Fibroblast of the aortic adventitia (primary cell): ENCODE measurements around the gene LCN2. TPM values are rescaled to one million over a fixed set of nuclear protein-coding genes. Genes with fewer than 3 reads are reported as not detected.
A peak's percentile ranks its signal among the peaks of the same experiment; 100 is the strongest.
"Not testable (repeated sequence)": the region's sequence is repeated elsewhere in the genome, so short reads cannot be mapped to it uniquely, and the experiment has no call there.

Experiments
- DNase-seq: peaks from one replicate; pipeline ENCODE4 v3.0.0-alpha.2; 2010; ENCODE audit warnings: low read depth
- H3K4me3 ChIP-seq: 2 replicates; pipeline ENCODE4 v1.5.1; 2011; ENCODE audit warnings: low read depth, mild to moderate bottlenecking, control low read depth, low read length, moderate library complexity
- total RNA-seq: library from RNA; depleted of rRNA; stranded (reverse); fragments of >200 nt; gene quantifications from 2 replicates; pipeline ENCODE4 v1.2.3, GENCODE V29; 2012; ENCODE audit warnings: low replicate concordance
- TF ChIP-seq, protein P1 (sequence below): IDR thresholded peaks from 2 replicates; pipeline ENCODE4 v1.5.1; 2011; ENCODE audit warnings: mild to moderate bottlenecking, low read length, control low read depth, inconsistent platforms; ENCODE audit not compliant: insufficient read depth

The LCN2 gene
- total RNA-seq, 1 donor: not detected

DNA sequence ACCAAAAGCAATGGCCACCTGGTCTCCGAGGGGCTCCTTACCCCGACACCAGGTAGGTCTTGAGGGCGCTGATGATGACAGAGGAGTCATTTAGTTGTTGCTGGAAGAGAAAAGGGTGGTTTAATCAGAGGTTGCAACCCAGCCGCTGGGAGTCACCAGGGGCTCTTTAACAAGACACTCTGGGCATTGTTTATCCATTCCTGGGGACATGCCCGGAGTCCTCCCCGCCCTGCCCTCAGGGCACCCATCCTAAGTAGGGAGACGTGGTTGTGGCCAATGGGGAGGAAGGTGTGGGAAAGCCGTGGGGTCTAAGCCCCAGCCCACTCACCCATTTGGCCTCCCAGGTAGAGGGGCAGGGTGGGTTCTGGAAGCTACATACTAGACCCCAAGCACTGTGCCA is 24.8 kb upstream of the LCN2 start:
- no peak overlapping the region for H3K4me3 ChIP-seq
- TF ChIP-seq, protein P1, sequence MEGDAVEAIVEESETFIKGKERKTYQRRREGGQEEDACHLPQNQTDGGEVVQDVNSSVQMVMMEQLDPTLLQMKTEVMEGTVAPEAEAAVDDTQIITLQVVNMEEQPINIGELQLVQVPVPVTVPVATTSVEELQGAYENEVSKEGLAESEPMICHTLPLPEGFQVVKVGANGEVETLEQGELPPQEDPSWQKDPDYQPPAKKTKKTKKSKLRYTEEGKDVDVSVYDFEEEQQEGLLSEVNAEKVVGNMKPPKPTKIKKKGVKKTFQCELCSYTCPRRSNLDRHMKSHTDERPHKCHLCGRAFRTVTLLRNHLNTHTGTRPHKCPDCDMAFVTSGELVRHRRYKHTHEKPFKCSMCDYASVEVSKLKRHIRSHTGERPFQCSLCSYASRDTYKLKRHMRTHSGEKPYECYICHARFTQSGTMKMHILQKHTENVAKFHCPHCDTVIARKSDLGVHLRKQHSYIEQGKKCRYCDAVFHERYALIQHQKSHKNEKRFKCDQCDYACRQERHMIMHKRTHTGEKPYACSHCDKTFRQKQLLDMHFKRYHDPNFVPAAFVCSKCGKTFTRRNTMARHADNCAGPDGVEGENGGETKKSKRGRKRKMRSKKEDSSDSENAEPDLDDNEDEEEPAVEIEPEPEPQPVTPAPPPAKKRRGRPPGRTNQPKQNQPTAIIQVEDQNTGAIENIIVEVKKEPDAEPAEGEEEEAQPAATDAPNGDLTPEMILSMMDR: no peak
- no peak for DNase-seq

DNA sequence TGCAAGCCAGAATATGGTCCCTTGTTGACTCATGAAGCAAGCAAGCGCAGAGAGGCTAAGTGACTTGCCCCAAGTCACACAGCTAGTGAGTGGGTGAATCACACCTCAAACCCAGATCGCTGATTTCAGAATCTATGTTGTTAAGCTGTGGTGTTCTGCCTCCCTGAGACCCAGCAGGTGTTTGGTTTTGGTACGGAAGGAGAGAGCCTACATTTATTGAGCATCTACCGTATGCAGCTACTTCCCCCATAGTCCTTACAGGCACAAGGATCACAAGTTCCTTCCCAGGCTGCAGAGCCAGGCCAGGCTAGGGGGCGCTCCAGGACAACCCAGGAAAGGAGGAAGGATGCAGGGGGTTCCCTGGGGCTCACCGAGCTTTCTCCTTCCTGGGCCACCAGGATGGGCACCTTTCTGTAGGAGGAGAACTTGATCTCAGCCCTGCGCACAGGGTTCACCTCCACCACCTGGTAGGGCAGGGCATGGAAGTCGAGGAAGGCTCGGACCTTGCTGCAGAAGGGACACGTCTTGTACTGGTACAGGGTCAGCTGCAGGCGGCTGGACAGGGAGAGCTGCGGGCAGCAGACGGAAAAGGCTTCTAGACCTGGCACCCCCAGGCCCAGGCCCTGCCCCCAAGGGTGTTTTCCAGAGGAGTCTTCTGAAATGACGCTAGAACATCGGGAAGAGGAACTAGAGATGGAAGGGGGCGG is 24.2 kb upstream of the LCN2 start:
- H3K4me3 ChIP-seq: no peak overlapping the region
- TF ChIP-seq, protein P1: peak; percentile 72
- DNase-seq: peak; percentile 57

DNA sequence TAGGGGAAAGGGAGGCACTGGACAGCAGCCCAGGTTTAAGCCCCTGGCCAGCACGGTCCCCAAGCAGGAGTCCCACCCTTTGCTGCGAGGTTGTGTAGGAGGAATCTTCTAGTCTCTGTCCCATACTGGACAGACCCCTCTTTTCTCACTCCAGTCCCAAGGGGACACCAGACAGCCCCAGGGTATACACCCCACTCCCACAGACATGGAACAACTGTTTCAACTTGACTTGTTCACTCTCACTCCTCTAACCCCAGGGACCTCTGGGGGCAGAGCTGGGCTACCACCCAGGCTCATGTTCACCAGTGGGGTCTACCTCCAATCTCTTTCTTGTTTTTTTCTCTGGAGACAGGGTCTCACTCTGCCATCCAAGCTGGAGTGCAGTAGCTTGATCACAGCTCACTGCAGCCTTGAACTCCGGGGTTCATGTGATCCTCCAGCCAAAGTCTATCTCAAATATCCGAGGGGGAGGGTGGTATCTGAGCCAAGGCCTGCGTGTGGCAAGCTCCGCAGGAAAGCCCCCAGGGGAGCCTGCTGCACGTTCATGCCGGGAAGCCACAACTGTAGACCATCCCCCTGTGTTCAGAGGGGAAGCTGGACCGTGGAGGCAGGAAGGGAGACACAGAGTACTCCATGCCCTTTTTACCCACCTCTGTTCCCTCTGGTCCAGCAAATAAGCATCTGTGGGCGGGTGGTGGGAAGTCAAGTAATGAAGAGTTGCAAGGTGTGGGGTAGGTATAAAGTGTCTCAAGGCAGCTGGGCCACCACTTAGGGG is 23.5 kb upstream of the LCN2 start:
- DNase-seq: peak; percentile 28
- peak overlapping the region; percentile 48 for H3K4me3 ChIP-seq
- TF ChIP-seq, protein P1: no peak

DNA sequence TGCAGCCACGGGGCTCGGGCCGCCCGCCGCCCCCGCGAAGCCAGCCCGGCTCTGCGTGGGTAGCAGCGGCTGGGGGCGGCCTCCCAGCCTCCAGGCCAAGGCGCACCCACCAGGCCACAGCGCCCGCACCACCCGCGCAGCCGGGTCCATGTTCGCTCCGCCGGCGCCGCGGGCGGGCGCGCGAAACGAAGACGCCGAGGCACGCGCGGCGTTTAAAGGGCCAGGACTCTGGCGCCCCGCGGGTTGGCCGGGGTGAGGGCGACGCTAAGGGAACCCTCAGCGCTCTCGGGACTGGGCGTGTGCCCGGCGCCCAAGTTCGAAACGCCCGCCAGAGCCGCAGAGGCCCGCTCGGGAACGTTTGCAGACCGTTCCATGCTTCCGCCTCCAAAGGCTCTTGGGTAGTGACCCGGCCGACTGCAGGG is 21.7 kb upstream of the LCN2 start, which contains the start of gene PTGES2:
Gene PTGES2 (minus strand): TSS at position 162 of the 422 bp plus-strand sequence. CDS start 12 bp downstream, at position 150.
- TF ChIP-seq, protein P1: no peak
- peak; percentile 83 for DNase-seq
- H3K4me3 ChIP-seq: peak within 1 kb of the TSS; percentile 94

DNA sequence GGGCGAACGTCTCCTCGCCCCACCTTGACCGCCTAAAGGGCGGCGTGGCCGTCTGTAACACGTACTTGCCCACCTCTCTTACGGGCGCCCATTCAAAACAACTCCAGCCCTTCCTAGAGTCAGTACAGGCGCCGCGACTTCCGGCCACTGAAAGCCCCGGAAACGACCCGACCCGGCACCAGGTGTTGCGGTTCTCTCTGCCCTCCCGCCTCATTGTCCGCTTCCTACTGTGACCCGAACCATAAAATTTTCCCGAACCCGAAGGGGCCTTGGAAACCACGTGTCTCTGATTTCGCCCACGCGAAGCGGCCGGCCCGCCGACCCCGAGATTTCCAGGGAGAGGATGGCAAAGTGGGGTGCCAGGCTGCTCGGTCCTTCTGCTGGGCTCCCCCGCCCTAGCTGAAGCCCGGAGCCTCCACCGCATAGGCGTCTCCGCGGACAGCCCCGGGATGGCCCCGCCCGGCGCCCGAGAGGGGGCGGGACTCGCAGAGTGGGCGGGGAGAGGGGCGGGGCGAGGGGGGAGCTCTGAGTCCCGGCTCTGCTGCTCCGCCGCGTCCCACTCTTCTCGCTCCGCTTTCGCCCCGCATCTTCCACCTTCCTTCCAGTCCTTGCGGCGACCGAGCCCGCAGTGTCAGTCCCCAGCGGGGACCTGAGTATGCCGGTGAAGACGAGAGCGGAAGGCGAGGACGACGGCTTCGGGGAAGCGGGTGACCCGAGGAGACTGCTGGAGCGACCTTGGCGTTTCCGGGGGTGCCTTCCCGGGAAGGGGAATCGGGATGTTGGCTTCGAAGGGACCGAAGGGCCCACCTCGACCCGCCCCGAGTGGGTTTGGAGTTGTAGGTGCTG is 21.0 kb upstream of the LCN2 start:
- peak; percentile 92 for DNase-seq
- TF ChIP-seq, protein P1: no peak
- peak overlapping the region; percentile 94 for H3K4me3 ChIP-seq

DNA sequence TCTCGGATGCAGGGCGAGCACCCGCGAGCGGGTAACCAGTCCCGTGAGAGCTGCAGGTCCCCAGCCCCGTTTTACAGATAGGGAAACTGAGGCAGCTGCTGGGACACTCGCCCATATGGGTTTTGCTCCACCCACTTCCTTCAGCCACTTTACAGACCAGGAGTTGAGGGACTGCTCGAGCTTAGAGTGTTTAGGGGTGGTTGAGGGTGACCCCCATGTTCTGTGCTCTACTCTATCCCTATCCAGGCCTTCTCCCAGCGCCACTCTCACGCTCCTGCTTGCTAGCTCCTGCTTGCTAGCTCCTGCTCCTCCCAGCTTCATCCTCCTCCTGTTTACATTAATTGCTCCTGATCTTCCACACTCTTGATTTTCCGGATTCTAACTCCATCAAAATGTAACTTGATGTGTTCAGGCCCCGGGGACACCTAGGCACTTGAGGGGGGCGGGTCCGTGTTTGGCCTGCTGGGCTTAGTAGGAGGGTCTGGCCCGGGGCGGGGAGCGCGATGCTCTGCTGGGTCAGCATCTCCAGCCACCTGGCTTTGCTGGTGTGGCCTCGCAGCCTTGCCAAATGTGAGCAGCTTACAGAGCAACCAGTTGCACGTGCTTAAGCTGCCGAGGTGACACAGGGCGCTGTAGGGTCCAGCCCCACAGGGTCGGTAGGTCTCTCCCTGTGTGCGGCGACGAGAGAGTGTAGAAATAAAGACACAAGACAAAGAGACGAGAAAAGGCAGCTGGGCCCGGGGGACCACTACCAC is 20.2 kb upstream of the LCN2 start:
- TF ChIP-seq, protein P1: no peak
- DNase-seq: no peak
- H3K4me3 ChIP-seq: peak overlapping the region; percentile 94

DNA sequence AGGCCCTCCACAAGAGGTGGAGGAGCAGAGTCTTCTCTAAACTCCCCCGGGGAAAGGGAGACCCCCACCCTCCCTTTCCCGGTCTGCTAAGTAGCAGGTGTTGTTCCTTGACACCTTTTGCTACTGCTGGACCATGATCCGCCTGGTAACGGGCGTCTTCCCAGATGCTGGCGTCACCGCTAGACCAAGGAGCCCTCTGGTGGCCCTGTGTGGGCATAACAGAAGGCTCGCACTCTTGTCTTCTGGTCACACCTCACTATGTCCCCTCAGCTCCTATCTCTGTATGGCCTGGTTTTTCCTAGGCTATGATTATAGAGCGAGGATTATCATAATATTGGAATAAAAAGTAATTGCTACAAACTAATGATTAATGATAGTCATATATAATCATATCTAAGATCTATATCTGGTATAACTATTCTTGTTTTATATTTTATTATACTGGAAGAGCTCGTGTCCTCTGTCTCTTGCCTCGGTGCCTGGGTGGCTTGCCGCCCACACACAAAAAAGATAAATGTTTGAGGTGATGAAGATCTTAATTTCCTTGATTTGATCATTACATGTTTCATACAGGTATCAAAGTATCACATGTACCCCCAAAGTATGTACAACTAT is 19.2 kb upstream of the LCN2 start:
- DNase-seq, H3K4me3 ChIP-seq: not testable (repeated sequence)

DNA sequence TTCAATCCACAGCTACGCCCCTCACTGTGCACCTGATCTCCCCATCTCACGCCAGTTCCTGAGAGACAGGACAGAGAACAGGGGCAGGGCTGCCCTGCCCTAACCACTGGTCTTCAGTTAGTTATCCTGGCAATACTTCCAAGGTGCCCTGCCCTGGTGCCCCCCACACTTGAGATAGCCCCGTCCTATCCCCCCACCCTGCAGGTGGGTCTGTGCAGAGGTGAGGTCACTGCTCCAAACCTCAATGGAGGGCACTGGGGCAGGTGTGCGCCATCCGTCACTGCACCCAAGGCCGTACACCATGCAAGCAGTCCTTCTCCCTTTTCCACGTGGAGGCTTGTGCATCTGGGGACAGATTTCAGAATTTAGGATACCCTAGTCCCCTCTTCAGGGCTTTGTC is 18.6 kb upstream of the LCN2 start:
- not testable (repeated sequence) for H3K4me3 ChIP-seq, DNase-seq

DNA sequence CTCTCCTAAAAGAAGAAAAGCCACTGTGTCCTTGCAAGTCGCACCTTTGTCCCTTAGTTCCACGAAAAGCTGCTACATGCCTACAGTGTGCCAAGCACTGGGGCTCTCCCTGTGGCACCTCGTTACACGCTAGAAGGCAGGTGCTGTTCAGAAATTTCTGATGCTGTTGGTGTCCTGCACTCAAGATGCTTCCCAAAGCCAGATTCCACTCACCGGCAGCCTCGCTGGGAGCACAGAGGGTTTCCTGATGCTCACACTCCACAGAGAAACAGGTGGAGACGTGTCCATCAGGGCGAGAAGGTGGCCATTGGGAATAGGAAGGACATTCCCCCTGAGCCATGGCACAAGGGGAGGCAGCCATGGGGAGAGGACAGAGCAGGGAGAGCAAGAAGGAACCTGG is 17.9 kb upstream of the LCN2 start:
- DNase-seq, H3K4me3 ChIP-seq: not testable (repeated sequence)
